Adrenal gland (tissue), 5 donors: Measurements from ENCODE around the gene CEACAM19.

Experiments
- POLR2A ChIP-seq, 2 donors: fragments of 450-650 bp; IDR thresholded peaks; one replicate each; pipeline ENCODE4 v1.6.1; 2017; ENCODE audit warnings: antibody characterized with exemption in 2 of 2, mild to moderate bottlenecking in 2 of 2, moderate library complexity in 1 of 2
- TF ChIP-seq, protein P1 (sequence below), 6 experiments: fragments of 450-650 bp in 4 of 6; fragments of 200-600 bp in 2 of 6; sonication (generic) in 1 of 6; IDR thresholded peaks; 1 replicate in 5 of 6; 2 replicates in 1 of 6; pipeline versions ENCODE4 v1.5.1 to v1.8.0; 2016 to 2021; ENCODE audit warnings: antibody characterized with exemption in 6 of 6, mild to moderate bottlenecking in 2 of 6, moderate library complexity in 1 of 6
- donor health status: DM: no; HTN: no; CAD: no.

- TF ChIP-seq, protein P1, sequence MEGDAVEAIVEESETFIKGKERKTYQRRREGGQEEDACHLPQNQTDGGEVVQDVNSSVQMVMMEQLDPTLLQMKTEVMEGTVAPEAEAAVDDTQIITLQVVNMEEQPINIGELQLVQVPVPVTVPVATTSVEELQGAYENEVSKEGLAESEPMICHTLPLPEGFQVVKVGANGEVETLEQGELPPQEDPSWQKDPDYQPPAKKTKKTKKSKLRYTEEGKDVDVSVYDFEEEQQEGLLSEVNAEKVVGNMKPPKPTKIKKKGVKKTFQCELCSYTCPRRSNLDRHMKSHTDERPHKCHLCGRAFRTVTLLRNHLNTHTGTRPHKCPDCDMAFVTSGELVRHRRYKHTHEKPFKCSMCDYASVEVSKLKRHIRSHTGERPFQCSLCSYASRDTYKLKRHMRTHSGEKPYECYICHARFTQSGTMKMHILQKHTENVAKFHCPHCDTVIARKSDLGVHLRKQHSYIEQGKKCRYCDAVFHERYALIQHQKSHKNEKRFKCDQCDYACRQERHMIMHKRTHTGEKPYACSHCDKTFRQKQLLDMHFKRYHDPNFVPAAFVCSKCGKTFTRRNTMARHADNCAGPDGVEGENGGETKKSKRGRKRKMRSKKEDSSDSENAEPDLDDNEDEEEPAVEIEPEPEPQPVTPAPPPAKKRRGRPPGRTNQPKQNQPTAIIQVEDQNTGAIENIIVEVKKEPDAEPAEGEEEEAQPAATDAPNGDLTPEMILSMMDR (IDR thresholded peaks at IDR 0.05): no peak
- no peak for TF ChIP-seq POLR2A (IDR thresholded peaks at IDR 0.05)
Observed at GRCh38 chr19:44723299-44723951, 52.1 kb downstream of the CEACAM19 start.
